ENCODE results near the gene EMD.

EMD gene

GRCh38 chrX:154426916-154427770 is 48.0 kb downstream of the EMD start:
- no peak for DNase-seq

DNA sequence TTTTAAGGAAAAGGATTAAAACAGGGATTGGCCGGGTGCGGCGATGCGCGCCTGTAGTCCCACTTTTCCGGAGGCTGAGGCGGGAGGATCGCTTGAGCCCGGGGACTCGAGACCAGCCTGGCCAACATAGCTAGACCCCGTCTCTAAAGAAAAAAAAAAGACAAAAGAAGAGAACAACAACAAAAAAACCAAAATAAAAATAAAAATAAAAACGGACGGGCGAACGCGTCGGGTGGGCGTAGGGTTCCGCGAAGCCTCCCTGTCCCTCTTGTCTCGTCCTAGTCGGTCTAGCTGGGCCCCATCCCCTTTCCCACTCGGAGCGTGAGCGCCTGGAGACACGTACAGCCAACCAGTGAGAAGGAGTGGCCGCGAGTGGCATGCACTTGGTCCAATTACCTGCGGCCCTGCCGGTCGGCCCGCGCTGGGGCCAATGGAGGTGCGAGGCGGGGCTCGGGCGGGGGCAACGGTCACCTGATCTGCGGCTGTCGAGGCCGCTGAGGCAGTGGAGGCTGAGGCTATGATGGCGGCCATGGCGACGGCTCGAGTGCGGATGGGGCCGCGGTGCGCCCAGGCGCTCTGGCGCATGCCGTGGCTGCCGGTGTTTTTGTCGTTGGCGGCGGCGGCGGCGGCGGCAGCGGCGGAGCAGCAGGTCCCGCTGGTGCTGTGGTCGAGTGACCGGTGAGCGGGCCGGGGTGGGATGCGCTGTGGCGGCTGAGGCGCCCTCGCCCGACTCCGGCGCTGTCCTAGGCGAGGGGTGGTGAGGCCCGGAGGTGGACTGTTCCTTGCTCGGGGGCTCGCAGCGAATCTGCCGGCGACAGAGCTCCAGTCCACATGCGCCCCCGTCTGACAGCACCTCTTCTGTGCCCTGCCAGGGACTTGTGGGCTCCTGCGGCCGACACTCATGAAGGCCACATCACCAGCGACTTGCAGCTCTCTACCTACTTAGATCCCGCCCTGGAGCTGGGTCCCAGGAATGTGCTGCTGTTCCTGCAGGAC is 49.4 kb downstream of the EMD start, which contains the start of gene ATP6AP1:
TSS of gene ATP6AP1 (plus strand) at position 502 of the 996 bp plus-strand sequence. CDS start at position 518, 16 bp downstream.
- peak; percentile 58 for DNase-seq

DNA sequence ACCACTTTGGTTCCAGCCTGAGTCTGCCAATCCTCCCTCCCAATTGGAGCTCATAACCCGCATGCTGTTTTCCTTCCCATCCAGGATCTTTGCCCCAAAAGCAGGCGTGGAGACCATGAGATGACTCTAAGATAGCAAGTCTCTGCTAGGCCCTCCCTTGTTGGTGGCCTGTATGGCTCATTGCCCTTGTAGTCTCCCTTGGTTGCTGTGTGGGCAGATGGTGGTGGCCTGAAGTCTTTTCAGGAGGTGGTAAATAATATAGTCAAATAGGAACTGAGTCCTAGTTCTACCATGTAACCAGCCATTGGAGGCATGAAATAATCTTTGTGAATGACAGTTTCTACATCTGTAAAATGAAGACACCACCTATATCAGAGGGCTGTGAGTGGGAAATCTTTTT is 50.6 kb downstream of the EMD start:
- DNase-seq, result no peak

DNA sequence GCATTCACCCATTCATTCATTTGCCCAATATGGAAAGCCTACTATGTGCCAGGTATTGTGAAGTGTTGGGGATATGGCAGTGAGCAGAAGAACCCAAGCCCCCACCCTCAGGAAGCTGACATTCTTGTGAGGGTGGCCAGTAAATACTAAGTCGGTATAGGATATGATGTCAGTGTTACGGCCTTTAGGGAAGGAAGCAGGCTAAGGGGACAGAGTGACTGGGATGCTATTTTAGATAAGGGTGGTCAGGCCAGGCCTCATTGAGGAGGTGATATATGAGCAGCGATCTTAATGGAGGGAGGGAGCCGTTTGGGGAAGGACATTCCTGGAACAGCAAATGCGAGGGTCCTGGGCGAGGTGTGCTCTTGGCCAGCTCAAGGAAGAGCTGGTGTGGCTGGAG is 51.4 kb downstream of the EMD start:
- no peak for DNase-seq

- no peak for DNase-seq
These were observed 51.8 kb downstream of the EMD start for GRCh38 chrX:154430916-154431315.
